OCI-LY7 (cell line): ENCODE results near the gene TJP3.

Source experiments
- CTCF ChIP-seq: fragments of 200-600 bp; sonication (generic); conservative IDR thresholded peaks from 2 replicates; pipeline ENCODE4 v1.5.1; 2014; ENCODE audit warnings: mild to moderate bottlenecking, antibody characterized with exemption, low read length, moderate library complexity, mixed read lengths
- EZH2phosphoT487 ChIP-seq: fragments of 200-600 bp; sonication (generic); IDR thresholded peaks from 2 replicates; pipeline ENCODE4 v1.6.1; 2018; ENCODE audit warnings: low read depth, borderline replicate concordance, mild to moderate bottlenecking, mixed run types, antibody characterized with exemption, low read length, moderate library complexity, mixed read lengths

GRCh38 chr19:3695124-3695733 lies 13.0 kb upstream of the TJP3 start:
- TF ChIP-seq CTCF (no peak), EZH2phosphoT487 (no peak)
